GM18907 (cell line): ENCODE measurements around the gene CNTNAP2.
A peak's percentile ranks its signal among the peaks of the same experiment; 100 is the strongest.

Experiments
- ATAC-seq: cut with Tn5 transposase; IDR thresholded peaks from one replicate; pipeline ENCODE4 v1.9.1; 2021; ENCODE audit warnings: mild to moderate bottlenecking, moderate library complexity; ENCODE audit not compliant: unreplicated experiment

CNTNAP2 gene

GRCh38 chr7:147188467-147188866 is 1071.9 kb downstream of the CNTNAP2 start:
- ATAC-seq: no peak

DNA sequence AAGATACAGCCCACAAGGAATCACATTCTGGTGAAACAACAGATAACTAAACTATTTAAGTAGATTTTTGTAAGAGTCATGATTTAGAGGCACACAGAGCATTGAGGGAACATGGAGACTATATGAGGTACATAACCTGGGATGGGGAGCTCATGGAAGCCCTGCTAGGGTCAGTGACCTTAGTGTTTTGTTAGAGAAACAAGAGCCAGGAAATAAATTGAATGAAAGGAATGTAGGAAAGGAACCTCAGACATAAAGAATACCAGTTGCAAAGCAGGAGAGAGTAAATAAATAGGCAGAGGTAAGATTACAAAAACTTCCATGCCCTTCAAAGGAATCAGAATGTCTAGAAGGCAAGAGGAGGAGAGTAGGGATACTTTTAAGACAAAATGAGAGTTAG is 1076.9 kb downstream of the CNTNAP2 start:
- no peak for ATAC-seq

DNA sequence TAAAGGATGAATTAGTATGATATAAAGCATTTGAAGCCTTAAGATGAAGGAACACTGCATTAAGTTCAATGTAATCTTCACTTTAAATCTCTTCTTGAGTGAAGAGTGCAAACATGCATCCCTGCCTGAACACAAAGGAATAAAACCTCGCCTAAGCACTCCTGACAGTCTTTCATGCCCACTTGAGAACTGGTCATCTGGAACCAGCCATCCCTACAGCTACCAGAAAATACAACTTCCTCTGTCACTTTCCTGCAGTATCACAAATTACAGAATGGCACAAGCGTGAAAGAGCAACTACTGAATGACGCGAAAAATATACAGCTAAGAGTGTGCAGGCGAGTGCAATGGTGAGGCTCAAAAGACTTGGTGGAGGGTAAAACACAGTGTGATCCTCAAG is 1079.9 kb downstream of the CNTNAP2 start:
- ATAC-seq: no peak

DNA sequence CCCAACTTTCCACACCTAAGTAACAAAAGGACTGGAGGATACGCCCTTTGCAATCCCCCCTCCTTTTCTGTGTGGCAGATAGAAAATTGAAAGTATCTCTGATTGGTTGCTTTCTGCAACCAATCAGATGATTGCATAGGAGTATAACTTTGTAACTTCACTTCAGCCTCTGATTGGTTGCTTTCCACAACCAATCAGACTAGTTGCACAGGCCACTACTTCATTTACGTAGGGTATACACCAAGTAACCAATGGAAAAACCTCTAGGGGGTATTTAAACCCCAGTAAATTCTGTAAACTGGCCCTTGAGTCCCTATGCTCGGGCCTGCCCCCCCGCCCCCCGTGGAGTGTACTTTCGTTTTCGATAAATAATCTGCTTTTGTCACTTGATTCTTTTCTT is 1080.4 kb downstream of the CNTNAP2 start:
- ATAC-seq: no peak

DNA sequence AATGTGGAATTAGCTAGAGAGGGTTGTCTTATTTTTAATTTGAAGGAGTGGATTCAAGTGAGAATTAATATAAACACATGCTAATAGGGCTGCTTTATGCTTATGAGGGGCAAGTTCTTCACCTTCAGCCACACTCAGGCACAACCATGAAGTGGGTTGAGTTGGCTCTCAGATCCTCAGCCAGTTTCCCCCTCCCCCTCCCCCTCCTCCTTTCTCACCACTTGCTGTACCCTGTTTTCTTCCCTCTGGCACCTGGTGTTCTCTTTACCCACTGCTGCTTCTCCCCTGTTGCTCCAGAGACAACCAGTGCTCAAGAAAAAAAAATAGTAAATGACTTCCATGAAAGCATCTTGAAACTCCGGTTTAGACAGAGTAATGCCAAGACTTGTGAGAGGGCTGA is 1083.3 kb downstream of the CNTNAP2 start:
- no peak for ATAC-seq

DNA sequence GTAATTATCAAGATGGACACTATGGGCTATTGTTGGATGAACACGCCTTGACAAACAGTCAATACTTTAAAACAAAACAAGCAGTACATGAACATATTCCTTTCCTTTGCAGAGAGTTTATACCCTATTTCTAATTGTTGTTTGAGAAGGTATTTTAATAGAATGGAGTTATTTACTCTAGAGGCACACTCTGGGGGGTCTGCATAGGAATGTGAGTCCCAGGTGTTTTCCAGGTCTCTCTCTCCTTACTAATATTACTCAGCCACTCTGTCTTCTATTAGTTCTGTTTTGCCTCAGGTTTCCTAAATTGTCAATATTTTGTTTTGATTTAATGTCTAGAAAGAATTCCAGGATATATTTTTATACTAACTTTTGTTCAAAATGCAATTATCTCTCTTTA is 1091.4 kb downstream of the CNTNAP2 start:
- no peak for ATAC-seq

DNA sequence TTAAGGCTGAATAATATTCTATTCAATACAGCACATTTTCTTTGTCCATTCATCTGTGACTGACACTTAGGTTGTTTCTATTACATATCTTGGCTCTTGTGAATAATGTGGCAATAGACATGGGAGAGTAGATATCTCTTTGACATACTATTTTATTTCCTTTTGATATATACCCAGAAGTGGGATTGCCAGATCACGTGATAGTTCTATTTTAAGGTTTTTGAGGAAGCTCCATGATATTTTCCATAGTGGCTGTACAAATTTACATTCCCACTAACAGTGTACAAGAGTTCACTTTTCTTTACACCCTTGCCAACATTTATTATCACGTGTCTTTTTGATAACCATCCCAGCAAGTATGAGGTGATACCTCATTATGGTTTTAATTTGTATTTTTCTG is 1114.7 kb downstream of the CNTNAP2 start:
- ATAC-seq: no peak

DNA sequence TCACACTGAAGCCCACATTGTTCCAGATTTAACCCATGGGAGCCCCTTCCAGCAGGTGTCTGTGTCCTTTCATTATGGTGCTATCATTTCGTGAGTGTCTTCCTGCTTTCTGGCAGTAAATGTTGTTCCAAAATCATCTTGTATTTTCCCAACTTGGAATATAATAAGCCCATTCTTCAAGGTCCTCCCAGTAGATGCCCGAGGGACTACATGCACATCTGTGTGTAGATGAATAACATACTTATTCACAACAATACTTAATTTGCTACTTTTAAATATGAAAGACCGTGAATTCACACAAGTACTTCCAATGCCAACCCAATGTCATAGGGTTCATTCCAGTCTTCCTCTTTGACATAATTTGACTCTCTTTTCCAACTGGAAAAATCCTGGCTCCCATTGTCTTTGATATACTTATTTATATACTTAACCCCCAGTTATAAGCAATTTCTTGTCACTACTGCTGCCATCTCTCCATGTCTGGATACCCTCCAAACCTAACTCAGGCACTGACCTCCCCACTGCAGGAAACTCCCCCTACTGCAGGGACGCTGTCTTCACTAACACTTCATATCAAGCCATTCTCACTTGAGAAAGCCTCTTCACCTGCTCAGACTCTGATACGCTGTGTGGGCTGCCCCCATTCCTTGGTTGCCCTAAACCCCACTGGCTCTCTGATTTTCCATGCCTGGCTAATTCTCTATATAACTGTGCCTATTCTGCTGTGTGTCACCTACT is 1119.2 kb downstream of the CNTNAP2 start:
- ATAC-seq: no peak

DNA sequence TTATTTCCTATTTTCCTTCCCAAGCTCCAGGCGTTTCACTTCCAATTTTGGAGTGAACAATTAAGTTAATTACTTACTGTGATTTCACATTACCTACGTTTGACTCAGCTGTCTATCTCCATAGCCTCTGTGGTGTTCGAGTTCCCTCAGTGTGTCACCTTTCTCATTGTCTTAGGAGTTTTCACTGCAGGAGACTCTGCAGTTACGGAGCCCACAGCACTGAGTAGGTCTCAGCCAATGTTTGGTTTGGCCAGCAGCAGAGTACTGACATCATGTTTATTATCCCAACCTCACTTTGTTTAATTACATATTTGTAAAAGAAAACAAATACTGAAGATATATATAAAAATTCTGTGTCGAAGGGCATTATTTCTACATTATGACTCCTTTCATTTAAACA is 1123.9 kb downstream of the CNTNAP2 start:
- ATAC-seq: no peak

DNA sequence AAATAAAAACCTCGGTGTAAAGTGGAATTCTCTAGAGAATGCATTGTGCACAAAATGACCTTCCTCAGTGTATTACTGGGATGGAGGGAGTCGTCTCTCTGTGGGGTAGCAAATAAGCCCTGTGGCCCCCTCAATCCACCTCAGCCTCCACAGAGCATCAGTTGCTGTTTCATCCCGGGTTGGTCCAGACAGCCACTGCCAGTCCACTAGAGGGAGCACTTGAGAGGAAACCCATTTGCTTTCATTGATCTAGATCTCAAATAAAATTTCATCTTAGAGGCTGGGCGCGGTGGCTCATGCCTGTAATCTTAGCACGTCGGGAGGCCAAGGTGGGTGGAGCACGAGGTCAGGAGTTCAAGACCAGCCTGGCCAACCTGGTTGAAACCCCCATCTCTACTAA is 1128.7 kb downstream of the CNTNAP2 start:
- ATAC-seq: peak; percentile 46

GRCh38 chr7:147249956-147250355 is 1133.4 kb downstream of the CNTNAP2 start:
- ATAC-seq: no peak

- ATAC-seq: no peak
Observed at GRCh38 chr7:147251751-147252325, 1135.2 kb downstream of the CNTNAP2 start.

- no peak for ATAC-seq
Observed at GRCh38 chr7:147261693-147262092, 1145.1 kb downstream of the CNTNAP2 start.

GRCh38 chr7:147265528-147265927 is 1148.9 kb downstream of the CNTNAP2 start:
- no peak for ATAC-seq

DNA sequence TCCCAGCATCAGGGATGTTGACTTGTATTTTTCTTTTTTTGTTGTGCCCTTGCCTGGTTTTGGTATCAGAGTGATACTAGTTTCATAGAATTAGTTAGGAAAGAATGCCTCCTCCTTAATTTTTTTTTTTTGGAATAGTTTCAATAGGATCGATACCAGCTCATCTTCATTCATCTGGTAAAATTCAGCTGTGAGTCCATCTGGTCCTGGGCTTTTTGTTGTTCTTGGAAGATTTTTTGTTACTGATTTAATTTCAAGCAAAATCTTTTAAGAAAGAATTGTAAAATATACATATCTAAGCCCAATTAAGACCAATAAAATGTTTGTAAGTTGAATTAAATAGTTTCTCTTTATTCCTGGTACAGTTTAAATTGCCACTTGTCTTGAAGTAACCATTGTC is 1159.5 kb downstream of the CNTNAP2 start:
- ATAC-seq: no peak

- ATAC-seq: no peak
Observed at GRCh38 chr7:147276783-147277370, 1160.3 kb downstream of the CNTNAP2 start.

- no peak for ATAC-seq
Observed at GRCh38 chr7:147279514-147279913, 1162.9 kb downstream of the CNTNAP2 start.

DNA sequence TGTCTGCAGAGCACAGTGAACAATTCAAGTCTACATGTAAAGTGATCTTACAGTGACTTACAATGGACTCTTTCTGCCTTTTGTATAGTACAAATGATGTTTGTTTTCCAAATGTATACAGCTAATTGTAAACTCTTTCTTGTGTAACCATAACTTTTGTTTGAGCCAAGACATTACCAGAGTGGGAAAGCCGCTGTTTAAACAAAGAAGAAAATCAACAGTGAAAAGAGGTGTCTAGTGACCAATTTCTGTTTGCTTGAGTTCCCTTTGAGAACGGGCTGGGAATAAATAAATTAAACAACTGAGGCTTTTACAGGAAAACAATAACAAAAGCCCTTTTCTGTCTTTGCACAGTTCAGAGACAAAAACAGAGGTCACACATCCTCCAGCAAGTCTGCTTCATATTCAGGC is 1163.4 kb downstream of the CNTNAP2 start:
- ATAC-seq: no peak

- no peak for ATAC-seq
Observed at GRCh38 chr7:147282204-147282603, 1165.6 kb downstream of the CNTNAP2 start.

DNA sequence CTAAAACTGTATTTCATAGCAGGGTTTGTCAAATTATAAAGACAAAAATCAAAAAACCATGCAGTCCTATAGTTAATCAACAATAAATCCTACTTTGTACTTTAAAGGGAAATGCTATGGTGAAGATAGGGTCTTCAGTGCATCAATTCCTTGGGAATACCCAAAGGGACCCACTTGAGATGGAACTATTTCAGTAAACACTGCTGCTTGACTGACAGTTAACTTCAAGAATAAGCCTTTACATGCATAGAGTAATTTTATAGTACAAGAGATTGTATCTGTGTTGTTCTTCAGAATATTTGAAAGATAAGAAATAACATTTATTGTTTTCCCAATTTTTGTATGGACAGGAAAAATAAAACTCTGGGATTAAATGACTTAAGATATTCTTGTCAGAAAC is 1179.6 kb downstream of the CNTNAP2 start:
- ATAC-seq: no peak

- ATAC-seq: no peak
Observed at GRCh38 chr7:147296986-147297385, 1180.4 kb downstream of the CNTNAP2 start.

GRCh38 chr7:147298611-147299043 is 1182.0 kb downstream of the CNTNAP2 start:
- no peak for ATAC-seq
